Measurements from ENCODE around the gene NCAPD2. TPM values are rescaled to one million over a fixed set of nuclear protein-coding genes. Genes with fewer than 3 reads are reported as not detected.
"Not testable (repeated sequence)": the region's sequence is repeated elsewhere in the genome, so short reads cannot be mapped to it uniquely, and the experiment has no call there.

NCAPD2 gene
- total and polyA plus RNA-seq, 2 donors (not counting 3 experiments of a cell fraction or from before 2014, with no cell fraction given): 41.8 to 90.1 TPM

DNA sequence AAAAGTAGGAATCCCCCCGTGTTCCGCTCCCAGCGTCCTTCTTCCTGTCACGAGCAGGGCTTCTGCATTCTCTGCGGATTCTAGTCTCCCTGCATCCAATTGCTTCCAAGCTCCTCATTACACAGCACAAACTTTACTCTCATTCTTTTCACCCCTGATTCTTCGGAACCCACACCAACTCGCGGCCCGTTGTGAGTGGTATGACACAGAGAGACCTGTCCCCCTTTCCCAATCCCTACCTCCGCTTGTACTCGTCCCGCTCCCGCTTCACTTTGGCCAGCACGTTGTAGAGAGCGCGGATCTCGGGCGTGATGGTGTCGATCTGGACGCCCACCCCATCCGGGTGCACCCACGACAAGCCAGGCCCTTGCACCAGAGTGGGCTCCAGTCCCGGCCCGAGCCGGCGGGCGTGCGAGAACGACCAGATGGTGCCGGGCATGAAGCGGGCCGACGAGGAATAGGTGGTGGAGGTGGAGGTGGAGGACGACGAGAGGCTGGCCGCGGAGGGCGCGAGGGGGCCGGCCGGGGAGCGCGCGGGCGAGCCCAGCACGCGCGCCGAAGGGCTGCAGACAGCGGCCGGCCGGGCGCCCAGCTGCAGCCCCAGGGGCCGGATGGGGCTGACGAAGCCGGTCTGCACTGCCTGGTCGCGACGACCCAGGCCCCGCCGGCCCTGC, 61.3 kb downstream of the NCAPD2 start:
- Histone ChIP-seq H4K20me1 (replicated peaks; ENCODE audit: control insufficient read depth, extremely low read depth, insufficient read depth, low read length) (no peaks in the 10 kb centered on the region), H2AFZ (ENCODE audit: low read depth, low read length) (peak overlapping the region; percentile 67), H3K9ac (replicated peaks; ENCODE audit: extremely low read depth, insufficient read depth, low read length) (peak overlapping the region; percentile 58), H3K9me1 (replicated peaks; ENCODE audit: control insufficient read depth, extremely low read depth, insufficient read depth, low read length) (no peaks in the 10 kb centered on the region), H3K79me2 (ENCODE audit: control insufficient read depth, insufficient read depth, low read length) (peaks cover 49% of the 10 kb centered on the region), H3K9me3 (replicated peaks; ENCODE audit: control insufficient read depth, insufficient read depth, low read length) (no peaks in the 10 kb centered on the region), H3K27me3 (ENCODE audit: control insufficient read depth in 2 of 2, insufficient read depth in 2 of 2, low read length in 2 of 2) (no peaks in the 10 kb centered on the region), H3K4me2 (ENCODE audit: insufficient read depth, low read length) (peak overlapping the region; percentile 92), H3K27ac (ENCODE audit: insufficient read depth, low read depth, low read length) (peak overlapping the region; percentile 15), H3K36me3 (ENCODE audit: control insufficient read depth in 2 of 2, extremely low read depth in 1 of 2, insufficient read depth in 2 of 2, low read length in 2 of 2) (peaks cover 12 to 21% of the 10 kb centered on the region in 2 experiments), H3K4me1 (ENCODE audit: control insufficient read depth, extremely low read depth, insufficient read depth, low read length) (peaks cover 40% of the 10 kb centered on the region), H3K4me3 (replicated peaks in 1 of 3; ENCODE audit: insufficient read depth in 1 of 3, low read depth in 1 of 3, low read length in 3 of 3) (peak overlapping the region; percentile 67 to 86 (median 67))
- intact Hi-C loops (cut with micrococcal nuclease): loop anchor here (2.0 kb wide), 1 partner anchor 20 kb away; the partner anchor contains the start of gene GAPDH
- TF ChIP-seq POLR2AphosphoS5 (IDR thresholded peaks at IDR 0.05; ENCODE audit: insufficient read depth, low read depth, low read length) (no peak), GATA2 (IDR thresholded peaks at IDR 0.05; ENCODE audit: insufficient read depth, insufficient read length, low read depth, low read length) (no peak), EZH2 (IDR thresholded peaks at IDR 0.05; ENCODE audit: borderline replicate concordance, low read depth, low read length, severe bottlenecking) (no peak), MYC (IDR thresholded peaks at IDR 0.05; ENCODE audit: low read depth, low read length) (no peak), FOS (IDR thresholded peaks at IDR 0.05; ENCODE audit: borderline replicate concordance, insufficient read depth, low read length) (no peak), POLR2A (IDR thresholded peaks at IDR 0.05; ENCODE audit: low read depth, low read length) (no peak), CTCF (IDR thresholded peaks at IDR 0.05; ENCODE audit: extremely low read depth in 1 of 2, insufficient read depth in 1 of 2, low read depth in 1 of 2, low read length in 2 of 2) (no peak), MAX (IDR thresholded peaks at IDR 0.05; ENCODE audit: insufficient read depth, insufficient read length) (no peak), JUN (IDR thresholded peaks at IDR 0.05; ENCODE audit: borderline replicate concordance, insufficient read depth, insufficient read length, low read depth) (no peak)
- CTCF ChIA-PET: interaction anchor here (1.0 to 10.3 kb wide), 7 partner anchors 9 to 132 kb away, joined by 3 to 145 read pairs (median 5); partner anchors contain the start of genes GAPDH and NOP2
- FAIRE-seq: peak; percentile 12
- POLR2A ChIA-PET: no interaction called here
- dilution Hi-C loops (cut with MboI; ENCODE audit: extremely low pct_ligation_motif_present, low sequenced_read_pairs): no loop called here
- no peak for DNase-seq (ENCODE audit: low read depth, low spot score)
- no TSS peak for BruUV-seq (replicated peaks)

DNA sequence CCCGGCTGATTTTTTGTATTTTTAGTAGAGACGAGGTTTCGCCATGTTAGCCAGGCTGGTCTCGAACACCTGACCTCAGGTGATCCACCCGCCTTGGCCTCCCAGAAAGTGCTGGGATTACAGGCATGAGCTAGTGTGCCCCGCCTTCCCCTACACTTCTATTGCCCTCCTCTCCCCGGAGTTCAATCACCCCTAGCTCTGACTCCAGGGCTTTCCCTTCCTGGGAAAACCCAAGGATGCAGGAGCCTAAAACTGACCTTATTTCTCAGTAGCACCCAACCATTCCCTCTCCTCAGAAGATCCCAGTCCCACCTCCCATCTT, 62.6 kb downstream of the NCAPD2 start:
- Histone ChIP-seq H3K79me2 (ENCODE audit: control insufficient read depth, insufficient read depth, low read length) (peaks cover 38% of the 10 kb centered on the region), H3K4me1 (ENCODE audit: control insufficient read depth, extremely low read depth, insufficient read depth, low read length) (peaks cover 37% of the 10 kb centered on the region), H3K36me3 (ENCODE audit: control insufficient read depth in 2 of 2, extremely low read depth in 1 of 2, insufficient read depth in 2 of 2, low read length in 2 of 2) (peaks cover 17 to 30% of the 10 kb centered on the region in 2 experiments)
- H3K4me2 ChIP-seq (ENCODE audit: insufficient read depth, low read length); FAIRE-seq; H3K4me3 ChIP-seq (replicated peaks in 1 of 3; ENCODE audit: insufficient read depth in 1 of 3, low read depth in 1 of 3, low read length in 3 of 3); H3K9me1 ChIP-seq (replicated peaks; ENCODE audit: control insufficient read depth, extremely low read depth, insufficient read depth, low read length); BruUV-seq (replicated peaks); H3K9me3 ChIP-seq (replicated peaks; ENCODE audit: control insufficient read depth, insufficient read depth, low read length); H4K20me1 ChIP-seq (replicated peaks; ENCODE audit: control insufficient read depth, extremely low read depth, insufficient read depth, low read length); DNase-seq (ENCODE audit: low read depth, low spot score); H3K27me3 ChIP-seq (ENCODE audit: control insufficient read depth in 2 of 2, insufficient read depth in 2 of 2, low read length in 2 of 2); dilution Hi-C loops (cut with MboI; ENCODE audit: extremely low pct_ligation_motif_present, low sequenced_read_pairs); H3K9ac ChIP-seq (replicated peaks; ENCODE audit: extremely low read depth, insufficient read depth, low read length); H2AFZ ChIP-seq (ENCODE audit: low read depth, low read length); H3K27ac ChIP-seq (ENCODE audit: insufficient read depth, low read depth, low read length): not testable (repeated sequence)
- POLR2A ChIA-PET: interaction anchor here (0.7 kb wide), 1 partner anchor 167 kb away, joined by 4 read pairs; no protein-coding TSS in a partner anchor
- CTCF ChIA-PET: interaction anchor here (2.1 kb wide), 1 partner anchor 21 kb away, joined by 5 read pairs; no protein-coding TSS in a partner anchor
- intact Hi-C loops (cut with micrococcal nuclease): loop anchor here (1.0 kb wide), 1 partner anchor 11 kb away; no protein-coding TSS in a partner anchor

Measured in endothelial cell of umbilical vein (primary cell).